ENCODE measurements around the gene VNN1.
"Not testable (repeated sequence)": the region's sequence is repeated elsewhere in the genome, so short reads cannot be mapped to it uniquely, and the experiment has no call there.

VNN1 gene

GRCh38 chr6:132725471-132725870, 11.6 kb upstream of the VNN1 start:
- no peak for DNase-seq (ENCODE audit: low read depth)

GRCh38 chr6:132719736-132720448, 6.0 kb upstream of the VNN1 start:
- DNase-seq (ENCODE audit: low read depth): no peak

GRCh38 chr6:132715881-132716637, 2.2 kb upstream of the VNN1 start:
- DNase-seq (ENCODE audit: low read depth): no peak

GRCh38 chr6:132715204-132715603, 1.3 kb upstream of the VNN1 start:
- peak; percentile 59 for DNase-seq (ENCODE audit: low read depth)

GRCh38 chr6:132714160-132714559, 305 bp upstream of the VNN1 start:
- no peak for DNase-seq (ENCODE audit: low read depth)

GRCh38 chr6:132712366-132712765, 1.5 kb downstream of the VNN1 start:
- peak; percentile 24 for DNase-seq (ENCODE audit: low read depth)

GRCh38 chr6:132708771-132709170, 5.1 kb downstream of the VNN1 start:
- no peak for DNase-seq (ENCODE audit: low read depth)

GRCh38 chr6:132708002-132708401, 5.9 kb downstream of the VNN1 start:
- no peak for DNase-seq (ENCODE audit: low read depth)

- DNase-seq (ENCODE audit: low read depth): not testable (repeated sequence)
Observed at GRCh38 chr6:132706756-132707155, 7.1 kb downstream of the VNN1 start.

- DNase-seq (ENCODE audit: low read depth): no peak
Observed at GRCh38 chr6:132703936-132704335, 9.9 kb downstream of the VNN1 start.

- DNase-seq (ENCODE audit: low read depth): no peak
Observed at GRCh38 chr6:132698608-132699007, 15.2 kb downstream of the VNN1 start.

GRCh38 chr6:132695773-132696172, 18.1 kb downstream of the VNN1 start:
- no peak for DNase-seq (ENCODE audit: low read depth)

- DNase-seq (ENCODE audit: low read depth): no peak
Observed at GRCh38 chr6:132693478-132693877, 20.4 kb downstream of the VNN1 start.

- no peak for DNase-seq (ENCODE audit: low read depth)
Observed at GRCh38 chr6:132690678-132691077, 23.2 kb downstream of the VNN1 start.

GRCh38 chr6:132687306-132687705, 26.5 kb downstream of the VNN1 start:
- no peak for DNase-seq (ENCODE audit: low read depth)

GRCh38 chr6:132686531-132686930, 27.3 kb downstream of the VNN1 start:
- no peak for DNase-seq (ENCODE audit: low read depth)

- no peak for DNase-seq (ENCODE audit: low read depth)
Observed at GRCh38 chr6:132685009-132685408, 28.8 kb downstream of the VNN1 start.

- DNase-seq (ENCODE audit: low read depth): no peak
Observed at GRCh38 chr6:132684272-132684671, 29.6 kb downstream of the VNN1 start.

- DNase-seq (ENCODE audit: low read depth): peak; percentile 25
Observed at GRCh38 chr6:132683543-132683942, 30.3 kb downstream of the VNN1 start.

GRCh38 chr6:132679094-132679493, 34.8 kb downstream of the VNN1 start:
- not testable (repeated sequence) for DNase-seq (ENCODE audit: low read depth)

GRCh38 chr6:132675749-132676148, 38.1 kb downstream of the VNN1 start:
- no peak for DNase-seq (ENCODE audit: low read depth)

- no peak for DNase-seq (ENCODE audit: low read depth)
Observed at GRCh38 chr6:132675002-132675401, 38.9 kb downstream of the VNN1 start.

GRCh38 chr6:132673376-132674094, 40.3 kb downstream of the VNN1 start:
- no peak for DNase-seq (ENCODE audit: low read depth)
